GM12878 (cell line): Measurements from ENCODE around the gene PIP4K2A. TPM values are rescaled to one million over a fixed set of nuclear protein-coding genes. Genes with fewer than 3 reads are reported as not detected.

Experiments used
- ATAC-seq: fragments of 200-7000 bp; cut with Tn5 transposase; 3 replicates; pipeline ENCODE4 v1.9.1; 2020; ENCODE audit warnings: mild to moderate bottlenecking, moderate library complexity
- BruUV-seq: library from RNA; stranded (reverse); fragments of 400-500 nt; replicated peaks from 2 replicates; lab custom pipeline; 2021; lab: Mats Ljungman, UMichigan
- CTCF ChIA-PET: fragments of 300-600 bp; sonication (Branson Sonifier 250); formaldehyde crosslinking; extraction: SDS; loops from one replicate; lab custom pipeline; 2021; ENCODE audit warnings: inconsistent platforms; lab: Yijun Ruan, JAX
- POLR2A ChIA-PET: fragments of 350-600 bp; formaldehyde crosslinking; extraction: SDS; loops from one replicate; lab custom pipeline; 2021; ENCODE audit warnings: inconsistent platforms; lab: Charles Lee
- RAD21 ChIA-PET: fragments of 300-600 bp; sonication (Branson Sonifier 250); formaldehyde crosslinking; loops from one replicate; lab custom pipeline; 2023; ENCODE audit warnings: antibody characterized with exemption; ENCODE audit not compliant: unreplicated experiment; lab: Charles Lee
- SMC1A ChIA-PET: fragments of 300-600 bp; sonication (Branson Sonifier 250); formaldehyde crosslinking; loops from one replicate; lab custom pipeline; 2023; ENCODE audit not compliant: unreplicated experiment, uncharacterized antibody; lab: Charles Lee
- DNase-seq: peaks from one replicate; pipeline ENCODE4 v3.0.0-alpha.2; 2011; ENCODE audit warnings: low read depth, low spot score
- FAIRE-seq: peaks from 3 replicates; lab custom pipeline; 2011; peaks lifted over from hg19 to GRCh38; lab: Jason Lieb, UNC
- H2AFZ ChIP-seq: 2 replicates; pipeline ENCODE4 v1.6.0; 2011; ENCODE audit warnings: low read depth, low read length, control low read depth; ENCODE audit not compliant: control insufficient read depth
- H3K27ac ChIP-seq: 2 replicates; pipeline ENCODE4 v1.5.1; 2011; ENCODE audit warnings: control low read depth; ENCODE audit not compliant: control insufficient read depth, insufficient read depth
- H3K27me3 ChIP-seq, 2 experiments: replicated peaks in 1 of 2; 2 replicates each; pipeline versions ENCODE4 v1.6.0 to v1.6.1; 2011; ENCODE audit warnings: low read length in 1 of 2; ENCODE audit not compliant: control insufficient read depth in 2 of 2, insufficient read depth in 2 of 2
- H3K36me3 ChIP-seq, 2 experiments: 2 replicates each; pipeline ENCODE4 v1.5.1; 2011; ENCODE audit warnings: low read length in 1 of 2; ENCODE audit not compliant: control insufficient read depth in 2 of 2, insufficient read depth in 2 of 2
- H3K4me1 ChIP-seq: 2 replicates; pipeline ENCODE4 v1.6.1; 2011; ENCODE audit warnings: mild to moderate bottlenecking, low read length, moderate library complexity, mixed read lengths; ENCODE audit not compliant: control insufficient read depth, insufficient read depth
- H3K4me2 ChIP-seq: 2 replicates; pipeline ENCODE4 v1.6.0; 2011; ENCODE audit warnings: control low read depth; ENCODE audit not compliant: control insufficient read depth, insufficient read depth
- H3K4me3 ChIP-seq: fragments of 200-600 bp; sonication (generic); 2 replicates; pipeline ENCODE4 v1.5.1; 2016
- H3K79me2 ChIP-seq: 2 replicates; pipeline ENCODE4 v1.6.0; 2011; ENCODE audit warnings: low read length; ENCODE audit not compliant: control insufficient read depth, insufficient read depth
- H3K9ac ChIP-seq: 2 replicates; pipeline ENCODE4 v1.8.0; 2011; ENCODE audit warnings: low read length, control low read depth, mixed read lengths; ENCODE audit not compliant: control insufficient read depth, insufficient read depth
- H3K9me3 ChIP-seq: replicated peaks from 3 replicates; pipeline ENCODE4 v1.5.1; 2011; ENCODE audit warnings: mild to moderate bottlenecking, low read length; ENCODE audit not compliant: control insufficient read depth, insufficient read depth
- H4K20me1 ChIP-seq: 2 replicates; pipeline ENCODE4 v1.6.0; 2011; ENCODE audit not compliant: control insufficient read depth, insufficient read depth
- CREM ChIP-seq: IDR thresholded peaks from 2 replicates; pipeline ENCODE4 v1.6.1; 2014; ENCODE audit warnings: antibody characterized with exemption, low read depth
- CUX1 ChIP-seq: IDR thresholded peaks from 2 replicates; pipeline ENCODE4 v1.6.1; 2012; ENCODE audit warnings: improper control_type of control experiment, low read depth, low read length; ENCODE audit not compliant: insufficient replicate concordance
- DPF2 ChIP-seq: fragments of 450-650 bp; IDR thresholded peaks from 2 replicates; pipeline ENCODE4 v1.6.1; 2017; ENCODE audit warnings: mild to moderate bottlenecking
- ETV6 ChIP-seq, 2 experiments: fragments of 450-650 bp in 1 of 2; IDR thresholded peaks in 1 of 2; conservative IDR thresholded peaks in 1 of 2; 2 replicates each; pipeline ENCODE4 v1.6.1; 2014; ENCODE audit warnings: antibody characterized with exemption in 1 of 2, borderline replicate concordance in 1 of 2, low read depth in 1 of 2, mild to moderate bottlenecking in 1 of 2, moderate library complexity in 1 of 2
- HDAC2 ChIP-seq: fragments of 200-600 bp; sonication (generic); IDR thresholded peaks from 2 replicates; pipeline ENCODE4 v1.6.1; 2017
- HDAC6 ChIP-seq: fragments of 200-600 bp; sonication (generic); IDR thresholded peaks from one replicate; pipeline ENCODE4 v1.8.0; 2017; ENCODE audit warnings: antibody characterized with exemption; ENCODE audit not compliant: unreplicated experiment
- HDGF ChIP-seq: fragments of 450-650 bp; IDR thresholded peaks from 2 replicates; pipeline ENCODE4 v1.6.1; 2016; ENCODE audit warnings: antibody characterized with exemption
- IKZF1 ChIP-seq: fragments of 450-650 bp; conservative IDR thresholded peaks from 2 replicates; pipeline ENCODE4 v1.6.1; 2017; ENCODE audit warnings: antibody characterized with exemption, mild to moderate bottlenecking
- IKZF2 ChIP-seq, 2 experiments: fragments of 450-650 bp; IDR thresholded peaks; 2 replicates each; pipeline ENCODE4 v1.6.1; 2017; ENCODE audit warnings: mild to moderate bottlenecking in 2 of 2, moderate library complexity in 2 of 2
- MEF2B ChIP-seq: fragments of 450-650 bp; IDR thresholded peaks from 2 replicates; pipeline ENCODE4 v1.6.1; 2018; ENCODE audit warnings: mild to moderate bottlenecking, moderate library complexity; ENCODE audit not compliant: partially characterized antibody, poor library complexity, severe bottlenecking
- MLLT1 ChIP-seq: fragments of 450-650 bp; IDR thresholded peaks from 2 replicates; pipeline ENCODE4 v1.6.1; 2016; ENCODE audit warnings: mild to moderate bottlenecking
- MTA2 ChIP-seq: fragments of 450-650 bp; IDR thresholded peaks from 2 replicates; pipeline ENCODE4 v1.6.1; 2016; ENCODE audit warnings: low read depth, mild to moderate bottlenecking, moderate library complexity
- RFX5 ChIP-seq: IDR thresholded peaks from 2 replicates; pipeline ENCODE4 v1.6.1; 2011; ENCODE audit warnings: low read depth, low read length, improper control_type of control experiment
- USF1 ChIP-seq: IDR thresholded peaks from 2 replicates; pipeline ENCODE4 v1.6.1; 2011; ENCODE audit warnings: borderline replicate concordance, low read depth, mild to moderate bottlenecking, moderate library complexity, mixed read lengths, low read length; ENCODE audit not compliant: insufficient read depth; ENCODE audit errors: extremely low read length
- USF2 ChIP-seq: IDR thresholded peaks from 2 replicates; pipeline ENCODE4 v1.6.1; 2011; ENCODE audit warnings: low read depth, low read length, improper control_type of control experiment, borderline replicate concordance
- WGBS: methylation state at CpG from one replicate; pipeline ENCODE4 v1.1.6; 2016; ENCODE audit warnings: low lambda C conversion rate; ENCODE audit not compliant: insufficient replicate concordance, insufficient coverage; ENCODE audit errors: missing lambda C conversion rate; 5-methylcytosine and 5-hydroxymethylcytosine counted together
- in situ Hi-C: fragments of 300-500 bp; cut with MboI; formaldehyde crosslinking; loops from 9 replicates; pipeline ENCODE4 v1.14.3; 2018; ENCODE audit warnings: mixed read lengths
- intact Hi-C: fragments of 100-400 bp; cut with micrococcal nuclease; formaldehyde crosslinking; loops from one replicate; pipeline ENCODE4 v1.14.2; 2022; ENCODE audit not compliant: unreplicated experiment
- polyA plus RNA-seq, 11 experiments: library from polyadenylated mRNA; depleted of rRNA in 4 of 11; unstranded in 6 of 11; stranded (reverse) in 5 of 11; fragments of >200 nt; fragmentation: Nextera tagmentation in 4 of 11; fragmentation: Illumina TruSeq in 1 of 11; extraction: Ambion mirVana in 4 of 11; extraction: Trizol in 1 of 11; gene quantifications; 1 replicate in 1 of 11; 2 replicates in 10 of 11; pipeline versions ENCODE4 v1.2.1 to v1.2.3, GENCODE V29; 2011 to 2016; ENCODE audit warnings: inconsistent platforms in 2 of 11, missing spikeins in 2 of 11, low read depth in 1 of 11
- total RNA-seq, 4 experiments: library from RNA; depleted of rRNA in 3 of 4; stranded (reverse); fragments of >200 nt in 3 of 4; fragmentation: Illumina TruSeq in 1 of 4; extraction: Trizol in 1 of 4; gene quantifications; 2 replicates each; pipeline versions ENCODE4 v1.2.1 to v1.2.3, GENCODE V29; 2013 to 2021

Gene PIP4K2A
- total and polyA plus RNA-seq, 10 of the 15 experiments (the other 5 are each of a cell fraction or from before 2014, with no cell fraction given) = 54.3 to 139 (median 84.4) TPM

- no TSS peak for BruUV-seq
- Histone ChIP-seq H2AFZ (peak overlapping the region; percentile 56), H3K27ac (peak overlapping the region; percentile 30; the same call in 1 of the 2 replicates), H3K4me1 (peaks cover 10% of the 10 kb centered on the region), H3K4me3 (no peak overlapping the region), H4K20me1 (no peaks in the 10 kb centered on the region), H3K27me3 (no peaks in the 10 kb centered on the region), H3K79me2 (no peaks in the 10 kb centered on the region), H3K9ac (no peak overlapping the region), H3K9me3 (peaks cover 3% of the 10 kb centered on the region; the same call in 2 of the 3 replicates), H3K36me3 (no peaks in the 10 kb centered on the region), H3K4me2 (no peak overlapping the region)
- ATAC-seq (peak; percentile 100), FAIRE-seq (peak; percentile 83), DNase-seq (peak; percentile 48)
- 6% methylated on average over 1 of the region's 1 CpG for WGBS
- ChIA-PET CTCF (interaction anchor here (1.0 to 4.7 kb wide), 5 partner anchors 8 to 30 kb away, joined by 3 to 20 read pairs (median 5); no protein-coding TSS in a partner anchor), POLR2A (interaction anchor here (1.0 to 1.4 kb wide), 4 partner anchors 9 to 42 kb away, joined by 3 to 11 read pairs (median 4); no protein-coding TSS in a partner anchor), SMC1A (interaction anchor here (0.8 to 3.7 kb wide), 12 partner anchors 8 to 156 kb away, joined by 3 to 17 read pairs (median 4); no protein-coding TSS in a partner anchor), RAD21 (interaction anchor here (0.7 to 3.1 kb wide), 5 partner anchors 19 to 155 kb away, joined by 3 to 11 read pairs (median 5); no protein-coding TSS in a partner anchor)
- in situ Hi-C loops = no loop called here
- intact Hi-C loops = no loop called here
- TF ChIP-seq MTA2 (peak; percentile 20; the same call in 1 of the 2 replicates), HDAC6 (no peak), ETV6 (conservative IDR thresholded peaks at IDR 0.05 in 1 of 2, IDR thresholded peaks at IDR 0.05 in 1 of 2; ENCODE audit: borderline replicate concordance in 1 of 2, low read depth in 1 of 2) (0 out of 4 replicates have a peak, but pooled peaks of 1 of the 2 experiments have one; percentile 19), DPF2 (0 out of 2 replicates have a peak, but pooled peaks have one; percentile 24), CREM (no peak), HDAC2 (no peak), USF2 (no peak), RFX5 (no peak), CUX1 (no peak), MEF2B (no peak), USF1 (no peak), IKZF1 (0 out of 2 replicates have a peak, but pooled peaks have one; percentile 18), IKZF2 (IDR thresholded peaks at IDR 0.05) (peak; percentile 46 to 68; a peak in 2 of 4 replicates), MLLT1 (peak; percentile 36; the same call in 1 of the 2 replicates), HDGF (peak; percentile 77; the same call in 1 of the 2 replicates)
Observed at GRCh38 chr10:22742678-22743077, 28.3 kb upstream of the PIP4K2A start.
